NK-92 (cell line): Measurements from ENCODE around the gene KSR1.

ENCODE experiments used
- DNase-seq: peaks from one replicate; lab custom pipeline; 2025; ENCODE audit not compliant: unreplicated experiment; lab: John Stamatoyannopoulos, UW

KSR1 gene

GRCh38 chr17:27532269-27533263 lies 76.3 kb downstream of the KSR1 start:
- no peak for DNase-seq

- DNase-seq: no peak
Observed at GRCh38 chr17:27533874-27534815, 77.9 kb downstream of the KSR1 start.

- no peak for DNase-seq
Observed at GRCh38 chr17:27535178-27535928, 79.1 kb downstream of the KSR1 start.

GRCh38 chr17:27535975-27536374 lies 79.7 kb downstream of the KSR1 start:
- no peak for DNase-seq

- DNase-seq: no peak
Observed at GRCh38 chr17:27536781-27537180, 80.5 kb downstream of the KSR1 start.

- no peak for DNase-seq
Observed at GRCh38 chr17:27538156-27538955, 82.1 kb downstream of the KSR1 start.

- no peak for DNase-seq
Observed at GRCh38 chr17:27539152-27539551, 82.9 kb downstream of the KSR1 start.

GRCh38 chr17:27539794-27540317 lies 83.6 kb downstream of the KSR1 start:
- no peak for DNase-seq

GRCh38 chr17:27540318-27541101 lies 84.3 kb downstream of the KSR1 start:
- DNase-seq: no peak

- no peak for DNase-seq
Observed at GRCh38 chr17:27541301-27542023, 85.2 kb downstream of the KSR1 start.

GRCh38 chr17:27542841-27543463 lies 86.7 kb downstream of the KSR1 start:
- no peak for DNase-seq

GRCh38 chr17:27543464-27543856 lies 87.2 kb downstream of the KSR1 start:
- DNase-seq: no peak

- DNase-seq: no peak
Observed at GRCh38 chr17:27543958-27544349, 87.7 kb downstream of the KSR1 start.

- no peak for DNase-seq
Observed at GRCh38 chr17:27544350-27545131, 88.3 kb downstream of the KSR1 start.

- no peak for DNase-seq
Observed at GRCh38 chr17:27545562-27546229, 89.4 kb downstream of the KSR1 start.

- no peak for DNase-seq
Observed at GRCh38 chr17:27546624-27547300, 90.5 kb downstream of the KSR1 start.
